Measurements from ENCODE around the gene SH3RF3. TPM values are rescaled to one million over a fixed set of nuclear protein-coding genes. Genes with fewer than 3 reads are reported as not detected.

The SH3RF3 gene
- total and polyA plus RNA-seq, 12 donors, result 0.72 to 19.1 (median 12.2) TPM

DNA sequence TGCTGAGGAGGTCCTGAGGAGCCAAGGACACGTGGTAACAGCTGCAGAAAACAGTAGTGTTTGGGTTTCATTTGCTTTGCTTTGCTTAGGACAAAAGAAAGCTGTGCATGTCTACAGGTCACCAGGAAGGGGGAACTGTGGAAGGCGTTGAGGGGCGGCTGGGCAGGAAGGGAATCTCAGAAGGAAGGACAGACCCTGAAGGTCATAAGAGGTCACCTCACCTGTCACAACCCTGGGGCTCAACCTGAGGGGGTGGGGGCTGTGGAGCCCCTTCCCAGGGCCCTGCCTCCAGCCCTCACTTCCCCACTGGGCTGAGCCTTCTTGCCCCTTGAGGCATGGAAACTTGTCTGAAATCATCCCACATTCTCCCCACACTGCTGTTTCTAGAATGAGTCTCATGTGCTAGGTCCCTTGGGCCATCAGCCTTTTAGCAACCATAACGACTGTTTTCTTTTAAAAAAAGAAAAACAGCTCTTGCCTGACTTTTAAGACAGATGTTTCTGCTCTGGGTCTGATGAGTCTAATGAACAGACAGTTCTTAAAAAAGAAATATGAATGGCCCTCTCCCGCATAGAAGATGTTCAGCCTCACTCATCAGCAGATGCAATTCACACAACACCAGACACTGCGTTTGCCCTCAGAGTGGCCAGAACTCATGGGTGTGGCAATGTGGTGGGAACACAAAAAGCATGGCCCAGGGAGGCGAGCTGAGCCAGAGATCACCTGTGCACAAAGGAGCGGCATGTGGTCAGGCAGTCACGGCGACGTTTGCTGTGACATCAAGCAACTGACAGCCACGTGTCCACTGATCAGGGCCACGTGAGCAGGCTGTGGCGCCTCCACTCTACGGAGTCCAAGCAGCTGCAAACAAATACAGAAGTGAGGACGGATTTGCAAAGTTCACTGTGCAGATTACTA lies 400.8 kb downstream of the SH3RF3 start:
- no peaks in the 10 kb centered on the region for H3K4me1 ChIP-seq (replicated peaks in 1 of 2)
- H3K9me3 ChIP-seq (replicated peaks in 1 of 3), result no peaks in the 10 kb centered on the region
- no peaks in the 10 kb centered on the region for H3K27me3 ChIP-seq
- 80 to 87% (median 84%) methylated on average over 16 of the region's 16 CpGs for WGBS, 4 donors
- no peak overlapping the region for H3K27ac ChIP-seq
- H3K36me3 ChIP-seq (replicated peaks in 1 of 2), result no peaks in the 10 kb centered on the region
- H3K4me3 ChIP-seq, result no peak overlapping the region
- DNase-seq, result peak in 2 of 7 donors; percentile 14 to 47
- TF ChIP-seq POLR2A (IDR thresholded peaks at IDR 0.05), result no peak
- no peak for TF ChIP-seq CTCF (IDR thresholded peaks at IDR 0.05)
- intact Hi-C loops (cut with DNase I), result no loop called here

DNA sequence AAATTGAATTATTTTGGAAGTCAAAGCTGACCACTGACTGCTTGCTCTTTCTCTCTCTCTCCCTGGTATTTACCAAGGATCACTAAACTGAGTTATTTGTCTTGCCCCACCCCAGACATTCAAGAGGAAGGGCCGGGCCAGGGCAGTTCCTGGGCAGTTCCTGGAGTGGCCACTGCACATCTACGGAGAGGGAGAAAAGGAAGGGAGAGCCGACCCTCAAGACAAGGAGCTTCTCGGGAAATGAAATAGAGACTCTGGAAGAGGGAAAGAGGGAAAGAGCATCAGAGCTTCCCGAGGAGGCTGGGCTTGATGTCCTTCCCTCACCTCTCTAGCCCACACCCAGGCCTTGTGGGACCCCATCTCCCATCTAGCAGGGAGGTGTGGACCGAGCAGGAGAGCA lies 401.7 kb downstream of the SH3RF3 start:
- intact Hi-C loops (cut with DNase I), result no loop called here
- WGBS, 4 donors, result 58 to 68% (median 66%) methylated on average over 6 of the region's 6 CpGs
- DNase-seq, result peak in 2 of 7 donors; percentile 14 to 24
- no peak for TF ChIP-seq POLR2A (IDR thresholded peaks at IDR 0.05)
- no peak for TF ChIP-seq CTCF (IDR thresholded peaks at IDR 0.05)
- H3K9me3 ChIP-seq (replicated peaks in 1 of 3), result no peaks in the 10 kb centered on the region
- H3K27ac ChIP-seq, result no peak overlapping the region
- no peaks in the 10 kb centered on the region for H3K4me1 ChIP-seq (replicated peaks in 1 of 2)
- H3K36me3 ChIP-seq (replicated peaks in 1 of 2), result no peaks in the 10 kb centered on the region
- no peaks in the 10 kb centered on the region for H3K27me3 ChIP-seq
- H3K4me3 ChIP-seq, result no peak overlapping the region

- intact Hi-C loops (cut with DNase I), result no loop called here
- Histone ChIP-seq H3K4me1 (replicated peaks in 1 of 2) (no peaks in the 10 kb centered on the region), H3K27me3 (no peaks in the 10 kb centered on the region), H3K9me3 (replicated peaks in 1 of 3) (no peaks in the 10 kb centered on the region), H3K36me3 (replicated peaks in 1 of 2) (no peaks in the 10 kb centered on the region), H3K27ac (no peak overlapping the region), H3K4me3 (no peak overlapping the region)
- 81 to 85% (median 84%) methylated on average over 5 of the region's 5 CpGs for WGBS, 4 donors
- no peak for TF ChIP-seq POLR2A (IDR thresholded peaks at IDR 0.05)
- no peak for TF ChIP-seq CTCF (IDR thresholded peaks at IDR 0.05)
- peak in 1 of 7 donors; percentile 28 for DNase-seq
Observed at GRCh38 chr2:109531221-109531620, 402.2 kb downstream of the SH3RF3 start.

DNA sequence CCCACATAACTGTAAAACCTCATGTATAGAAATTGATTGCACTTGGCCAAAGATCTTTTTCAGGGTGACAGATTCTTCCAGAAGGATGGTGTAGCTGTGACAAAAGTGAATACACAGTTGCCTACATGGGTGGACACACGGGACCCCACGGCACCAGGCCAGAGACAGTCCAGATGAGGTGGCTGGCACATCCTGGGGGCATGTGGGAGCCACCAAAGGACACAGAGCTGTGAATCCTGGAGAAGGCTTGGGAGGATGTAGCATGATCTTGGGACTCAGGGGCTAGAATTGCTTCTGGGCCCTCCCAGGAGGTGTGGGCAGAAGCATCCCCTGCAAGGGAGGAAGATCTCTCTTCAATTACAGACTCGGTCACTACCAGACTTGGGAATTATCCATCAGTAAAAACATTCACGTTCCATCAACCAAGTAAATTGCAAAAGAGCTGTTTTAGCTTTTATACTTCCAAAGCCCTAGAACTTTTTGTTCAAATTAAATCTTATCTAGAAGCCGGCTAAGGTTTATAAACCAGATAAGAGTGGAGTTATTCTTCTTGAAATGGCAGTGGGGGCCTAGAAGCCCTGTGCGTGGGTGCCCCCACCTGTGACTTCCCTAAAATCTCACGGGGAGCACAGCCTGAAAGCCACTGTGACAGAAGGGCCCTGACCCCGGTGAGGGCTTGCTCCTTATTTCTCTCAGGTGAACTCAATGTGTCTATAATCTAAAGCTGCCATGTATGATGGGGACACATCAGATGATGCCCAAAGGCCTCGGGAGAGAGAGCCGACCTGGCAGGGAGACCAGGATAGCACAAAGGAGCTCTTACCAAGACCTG lies 403.1 kb downstream of the SH3RF3 start:
- no peaks in the 10 kb centered on the region for H3K9me3 ChIP-seq (replicated peaks in 1 of 3)
- WGBS, 4 donors, result 88 to 91% (median 90%) methylated on average over 9 to 10 of the region's 10 CpGs
- H3K36me3 ChIP-seq (replicated peaks in 1 of 2), result no peaks in the 10 kb centered on the region
- no peaks in the 10 kb centered on the region for H3K27me3 ChIP-seq
- intact Hi-C loops (cut with DNase I), result no loop called here
- H3K27ac ChIP-seq, result no peak overlapping the region
- no peaks in the 10 kb centered on the region for H3K4me1 ChIP-seq (replicated peaks in 1 of 2)
- H3K4me3 ChIP-seq, result no peak overlapping the region
- peak in 2 of 7 donors; percentile 8 to 38 for DNase-seq
- TF ChIP-seq CTCF (IDR thresholded peaks at IDR 0.05) (no peak), POLR2A (IDR thresholded peaks at IDR 0.05) (no peak)

All from adrenal gland (tissue), 12 donors.